ENCODE measurements around the gene NR5A2.

NR5A2 gene

DNA sequence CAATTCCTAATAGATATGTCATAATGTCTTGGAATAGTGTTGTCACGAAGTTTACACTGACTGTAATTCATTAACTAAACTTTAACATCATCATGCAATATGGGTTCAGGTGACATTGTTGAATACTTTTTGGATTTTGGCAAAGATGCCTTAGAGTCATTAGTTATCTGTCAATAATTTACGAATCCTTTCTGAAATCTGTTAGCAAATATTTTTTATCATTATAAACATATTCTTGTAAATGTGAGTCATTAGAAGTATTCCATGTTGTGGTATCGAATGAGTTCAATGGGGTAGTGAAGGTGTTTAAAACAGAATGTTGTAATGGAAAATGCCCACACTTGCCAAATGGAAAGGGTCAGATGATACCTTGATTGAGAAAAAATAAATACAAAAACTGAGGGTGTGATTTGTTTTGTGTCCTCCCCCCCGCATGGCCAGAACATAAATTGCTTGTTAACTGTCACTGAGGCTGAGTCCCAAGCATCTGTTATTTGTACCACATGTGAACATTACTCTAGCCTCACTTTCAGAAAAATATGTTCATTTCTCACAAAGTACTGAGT lies 5.2 kb upstream of the NR5A2 start:
- Histone ChIP-seq H3K4me1 (ENCODE audit: control insufficient read depth, insufficient read depth, low read length) (no peaks in the 10 kb centered on the region), H3K4me3 (ENCODE audit: low read depth, low read length) (no peak overlapping the region), H3K27ac (ENCODE audit: low read depth, low read length) (no peak overlapping the region)

DNA sequence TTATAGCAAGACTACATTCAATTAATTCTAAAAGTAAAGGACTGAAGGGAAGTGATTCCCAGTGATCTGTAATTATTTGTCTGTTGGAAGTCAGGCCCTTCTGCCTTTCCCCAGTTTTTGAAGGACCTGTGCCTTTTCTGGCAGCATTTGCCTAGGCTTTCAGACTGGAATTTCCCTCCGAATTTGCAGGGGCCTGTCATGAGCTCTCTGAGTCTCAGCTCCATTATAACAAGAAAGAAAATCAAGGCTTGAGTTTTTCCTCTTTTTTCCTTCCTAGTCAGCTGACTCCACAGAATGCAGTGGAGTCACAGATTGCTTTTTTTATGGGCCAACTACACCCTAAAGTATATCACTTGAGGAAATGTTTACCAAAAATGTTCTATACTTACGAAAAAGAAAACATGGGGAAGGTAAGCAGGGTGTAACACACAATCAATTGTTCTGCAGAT lies 1.1 kb downstream of the NR5A2 start:
- no peak overlapping the region for H3K27ac ChIP-seq (ENCODE audit: low read depth, low read length)
- peak overlapping the region; percentile 80 for H3K4me3 ChIP-seq (ENCODE audit: low read depth, low read length)
- peaks cover 43% of the 10 kb centered on the region for H3K27me3 ChIP-seq (ENCODE audit: control insufficient read depth, insufficient read depth, low read length)
- no peaks in the 10 kb centered on the region for H3K9me3 ChIP-seq (ENCODE audit: control insufficient read depth, insufficient read depth, low read length)
- H3K4me1 ChIP-seq (ENCODE audit: control insufficient read depth, insufficient read depth, low read length), result peaks cover 24% of the 10 kb centered on the region
- H3K36me3 ChIP-seq (ENCODE audit: control insufficient read depth, insufficient read depth, low read length), result no peaks in the 10 kb centered on the region
- peak overlapping the region; percentile 15 for H3K9ac ChIP-seq (ENCODE audit: low read depth, low read length)

More for the DNA sequence above, 5.2 kb upstream of the NR5A2 start:
- no peaks in the 10 kb centered on the region for H3K9me3 ChIP-seq (ENCODE audit: control insufficient read depth, insufficient read depth, low read length)
- H3K27me3 ChIP-seq (ENCODE audit: control insufficient read depth, insufficient read depth, low read length), result no peaks in the 10 kb centered on the region; the same call in 1 of the 2 replicates
- no peak overlapping the region for H3K9ac ChIP-seq (ENCODE audit: low read depth, low read length)
- H3K36me3 ChIP-seq (ENCODE audit: control insufficient read depth, insufficient read depth, low read length), result no peaks in the 10 kb centered on the region

- Histone ChIP-seq H3K4me3 (ENCODE audit: low read depth, low read length) (peak overlapping the region; percentile 80), H3K27ac (ENCODE audit: low read depth, low read length) (peak overlapping the region; percentile 21), H3K27me3 (ENCODE audit: control insufficient read depth, insufficient read depth, low read length) (peaks cover 49% of the 10 kb centered on the region), H3K9ac (ENCODE audit: low read depth, low read length) (peak overlapping the region; percentile 33), H3K36me3 (ENCODE audit: control insufficient read depth, insufficient read depth, low read length) (no peaks in the 10 kb centered on the region), H3K4me1 (ENCODE audit: control insufficient read depth, insufficient read depth, low read length) (peaks cover 30% of the 10 kb centered on the region), H3K9me3 (ENCODE audit: control insufficient read depth, insufficient read depth, low read length) (no peaks in the 10 kb centered on the region)
Observed at GRCh38 chr1:200029035-200029821, 1.7 kb downstream of the NR5A2 start.

- no peaks in the 10 kb centered on the region for H3K9me3 ChIP-seq (ENCODE audit: control insufficient read depth, insufficient read depth, low read length)
- peak overlapping the region; percentile 80 for H3K4me3 ChIP-seq (ENCODE audit: low read depth, low read length)
- no peak overlapping the region for H3K9ac ChIP-seq (ENCODE audit: low read depth, low read length)
- H3K4me1 ChIP-seq (ENCODE audit: control insufficient read depth, insufficient read depth, low read length), result peaks cover 32% of the 10 kb centered on the region
- peaks cover 54% of the 10 kb centered on the region for H3K27me3 ChIP-seq (ENCODE audit: control insufficient read depth, insufficient read depth, low read length)
- no peak overlapping the region for H3K27ac ChIP-seq (ENCODE audit: low read depth, low read length)
- no peaks in the 10 kb centered on the region for H3K36me3 ChIP-seq (ENCODE audit: control insufficient read depth, insufficient read depth, low read length)
Observed at GRCh38 chr1:200029822-200030152, 2.3 kb downstream of the NR5A2 start.

- no peak overlapping the region for H3K27ac ChIP-seq (ENCODE audit: low read depth, low read length)
- H3K9ac ChIP-seq (ENCODE audit: low read depth, low read length), result no peak overlapping the region
- peaks cover 64% of the 10 kb centered on the region for H3K27me3 ChIP-seq (ENCODE audit: control insufficient read depth, insufficient read depth, low read length)
- no peaks in the 10 kb centered on the region for H3K36me3 ChIP-seq (ENCODE audit: control insufficient read depth, insufficient read depth, low read length)
- H3K9me3 ChIP-seq (ENCODE audit: control insufficient read depth, insufficient read depth, low read length), result no peaks in the 10 kb centered on the region
- no peak overlapping the region for H3K4me3 ChIP-seq (ENCODE audit: low read depth, low read length)
- H3K4me1 ChIP-seq (ENCODE audit: control insufficient read depth, insufficient read depth, low read length), result peaks cover 37% of the 10 kb centered on the region
Observed at GRCh38 chr1:200030791-200031190, 3.3 kb downstream of the NR5A2 start.

DNA sequence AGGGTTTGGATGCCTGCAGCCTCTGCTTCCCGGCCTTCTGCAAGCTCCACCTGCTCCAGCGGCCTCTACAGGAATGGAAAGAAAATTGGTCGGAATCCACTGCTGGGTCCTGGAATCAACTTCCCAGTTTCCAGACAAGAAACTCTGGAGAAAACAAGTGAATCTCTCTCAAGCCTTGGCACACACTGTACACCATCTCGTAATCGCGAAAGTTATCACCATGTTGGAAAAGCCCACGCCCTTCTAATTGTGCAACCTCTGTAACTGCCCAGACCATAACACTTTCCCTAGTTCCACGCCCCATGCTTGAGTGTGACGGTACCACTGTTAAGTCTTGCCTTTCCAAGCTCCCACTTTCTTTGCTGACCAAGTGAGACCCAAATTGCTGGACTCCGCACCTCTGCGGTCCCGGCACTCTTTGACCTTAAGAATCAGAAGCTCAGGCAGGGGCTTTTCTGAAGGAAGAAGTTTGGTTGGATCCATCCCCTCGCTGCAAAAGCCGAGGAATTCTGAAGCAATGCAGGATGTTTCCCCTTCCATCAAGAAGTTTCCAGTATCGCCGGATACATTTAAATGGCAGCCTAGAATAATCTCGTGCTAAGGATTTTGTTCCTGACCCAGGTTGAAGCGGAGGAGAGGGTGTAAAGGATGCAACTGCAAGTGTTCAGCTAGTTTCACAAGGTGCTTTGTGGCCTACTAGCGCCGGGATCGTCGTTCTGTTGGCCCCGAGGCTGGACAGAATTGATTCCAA lies 6.2 kb downstream of the NR5A2 start:
- no peaks in the 10 kb centered on the region for H3K36me3 ChIP-seq (ENCODE audit: control insufficient read depth, insufficient read depth, low read length)
- H3K27ac ChIP-seq (ENCODE audit: low read depth, low read length), result peak overlapping the region; percentile 21
- peak overlapping the region; percentile 44 for H3K4me3 ChIP-seq (ENCODE audit: low read depth, low read length)
- no peaks in the 10 kb centered on the region for H3K9me3 ChIP-seq (ENCODE audit: control insufficient read depth, insufficient read depth, low read length)
- peaks cover 92% of the 10 kb centered on the region for H3K27me3 ChIP-seq (ENCODE audit: control insufficient read depth, insufficient read depth, low read length)
- no peak overlapping the region for H3K9ac ChIP-seq (ENCODE audit: low read depth, low read length)
- peaks cover 50% of the 10 kb centered on the region for H3K4me1 ChIP-seq (ENCODE audit: control insufficient read depth, insufficient read depth, low read length)

DNA sequence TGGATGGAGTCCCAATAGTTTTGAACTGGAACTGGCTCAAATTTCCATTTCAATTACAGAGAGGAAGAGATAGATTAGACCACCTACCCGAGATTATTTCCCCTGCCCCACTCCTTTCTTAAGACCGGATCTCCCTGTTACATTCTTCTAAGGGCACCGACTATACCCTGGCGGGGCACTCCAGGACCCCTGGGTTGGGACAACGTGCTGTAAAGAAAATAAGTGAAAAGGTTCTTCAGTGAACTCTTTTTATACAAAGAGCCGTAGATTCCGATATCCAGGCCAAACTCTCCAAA lies 6.7 kb downstream of the NR5A2 start:
- Histone ChIP-seq H3K27ac (ENCODE audit: low read depth, low read length) (no peak overlapping the region), H3K4me3 (ENCODE audit: low read depth, low read length) (peak overlapping the region; percentile 44), H3K4me1 (ENCODE audit: control insufficient read depth, insufficient read depth, low read length) (peaks cover 48% of the 10 kb centered on the region), H3K9me3 (ENCODE audit: control insufficient read depth, insufficient read depth, low read length) (no peaks in the 10 kb centered on the region), H3K36me3 (ENCODE audit: control insufficient read depth, insufficient read depth, low read length) (no peaks in the 10 kb centered on the region), H3K9ac (ENCODE audit: low read depth, low read length) (no peak overlapping the region), H3K27me3 (ENCODE audit: control insufficient read depth, insufficient read depth, low read length) (peaks cover 92% of the 10 kb centered on the region)

DNA sequence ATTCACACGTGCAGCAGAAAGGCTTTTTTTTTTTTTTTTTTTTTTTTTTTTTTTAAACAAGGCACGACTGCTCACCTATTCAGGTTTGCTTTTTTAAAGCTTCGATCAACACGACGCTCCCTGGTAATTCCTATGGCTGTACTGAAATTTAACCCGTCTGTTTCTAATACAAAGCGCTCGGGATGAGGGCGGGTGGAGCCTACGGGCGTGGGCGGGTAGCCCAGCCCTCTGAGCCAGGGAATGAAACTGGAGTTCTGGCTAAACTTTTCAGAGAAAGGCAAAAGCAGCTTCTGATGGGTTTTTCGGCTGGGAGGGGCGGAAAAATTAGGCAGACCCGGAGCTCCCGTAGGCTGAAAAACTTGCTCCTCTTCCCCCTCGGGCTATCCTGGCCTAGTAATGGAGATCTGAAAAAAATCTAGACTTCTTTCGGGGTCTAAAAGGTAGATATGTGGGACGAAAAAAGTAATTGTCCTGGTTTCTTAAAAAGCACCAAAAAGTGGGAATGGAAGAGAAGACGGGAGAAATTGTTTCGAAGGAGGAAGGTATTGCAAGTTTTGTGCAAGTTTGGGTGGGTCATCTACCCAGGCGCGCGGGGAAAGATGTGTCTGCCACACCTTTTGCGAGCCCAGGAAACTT lies 7.4 kb downstream of the NR5A2 start:
- H3K27ac ChIP-seq (ENCODE audit: low read depth, low read length), result no peak overlapping the region
- H3K4me3 ChIP-seq (ENCODE audit: low read depth, low read length), result peak overlapping the region; percentile 75
- no peaks in the 10 kb centered on the region for H3K9me3 ChIP-seq (ENCODE audit: control insufficient read depth, insufficient read depth, low read length)
- H3K4me1 ChIP-seq (ENCODE audit: control insufficient read depth, insufficient read depth, low read length), result peaks cover 47% of the 10 kb centered on the region
- H3K36me3 ChIP-seq (ENCODE audit: control insufficient read depth, insufficient read depth, low read length), result no peaks in the 10 kb centered on the region
- peaks cover 91% of the 10 kb centered on the region for H3K27me3 ChIP-seq (ENCODE audit: control insufficient read depth, insufficient read depth, low read length)
- H3K9ac ChIP-seq (ENCODE audit: low read depth, low read length), result no peak overlapping the region

GRCh38 chr1:200035397-200035955 lies 8.0 kb downstream of the NR5A2 start:
- Histone ChIP-seq H3K36me3 (ENCODE audit: control insufficient read depth, insufficient read depth, low read length) (no peaks in the 10 kb centered on the region), H3K4me3 (ENCODE audit: low read depth, low read length) (peak overlapping the region; percentile 75), H3K4me1 (ENCODE audit: control insufficient read depth, insufficient read depth, low read length) (peaks cover 49% of the 10 kb centered on the region), H3K9ac (ENCODE audit: low read depth, low read length) (no peak overlapping the region), H3K27me3 (ENCODE audit: control insufficient read depth, insufficient read depth, low read length) (peaks cover 91% of the 10 kb centered on the region), H3K27ac (ENCODE audit: low read depth, low read length) (no peak overlapping the region), H3K9me3 (ENCODE audit: control insufficient read depth, insufficient read depth, low read length) (no peaks in the 10 kb centered on the region)

GRCh38 chr1:200035956-200036618 lies 8.6 kb downstream of the NR5A2 start:
- H3K4me1 ChIP-seq (ENCODE audit: control insufficient read depth, insufficient read depth, low read length), result peaks cover 52% of the 10 kb centered on the region
- H3K27ac ChIP-seq (ENCODE audit: low read depth, low read length), result no peak overlapping the region
- peaks cover 91% of the 10 kb centered on the region for H3K27me3 ChIP-seq (ENCODE audit: control insufficient read depth, insufficient read depth, low read length)
- no peak overlapping the region for H3K9ac ChIP-seq (ENCODE audit: low read depth, low read length)
- peak overlapping the region; percentile 75 for H3K4me3 ChIP-seq (ENCODE audit: low read depth, low read length)
- no peaks in the 10 kb centered on the region for H3K36me3 ChIP-seq (ENCODE audit: control insufficient read depth, insufficient read depth, low read length)
- no peaks in the 10 kb centered on the region for H3K9me3 ChIP-seq (ENCODE audit: control insufficient read depth, insufficient read depth, low read length)

Measured in HUES48 (cell line).